ENCODE measurements around the gene SRCAP. TPM values are rescaled to one million over a fixed set of nuclear protein-coding genes. Genes with fewer than 3 reads are reported as not detected.
A peak's percentile ranks its signal among the peaks of the same experiment; 100 is the strongest.

The SRCAP gene
- total RNA-seq, 6 experiments from 2014 or later: 43.4 to 48.1 (median 45.9) TPM

GRCh38 chr16:30703971-30704370 is 5.0 kb downstream of the SRCAP start:
- no peak overlapping the region for H3K27ac Mint-ChIP-seq
- TF ChIP-seq, protein P1, sequence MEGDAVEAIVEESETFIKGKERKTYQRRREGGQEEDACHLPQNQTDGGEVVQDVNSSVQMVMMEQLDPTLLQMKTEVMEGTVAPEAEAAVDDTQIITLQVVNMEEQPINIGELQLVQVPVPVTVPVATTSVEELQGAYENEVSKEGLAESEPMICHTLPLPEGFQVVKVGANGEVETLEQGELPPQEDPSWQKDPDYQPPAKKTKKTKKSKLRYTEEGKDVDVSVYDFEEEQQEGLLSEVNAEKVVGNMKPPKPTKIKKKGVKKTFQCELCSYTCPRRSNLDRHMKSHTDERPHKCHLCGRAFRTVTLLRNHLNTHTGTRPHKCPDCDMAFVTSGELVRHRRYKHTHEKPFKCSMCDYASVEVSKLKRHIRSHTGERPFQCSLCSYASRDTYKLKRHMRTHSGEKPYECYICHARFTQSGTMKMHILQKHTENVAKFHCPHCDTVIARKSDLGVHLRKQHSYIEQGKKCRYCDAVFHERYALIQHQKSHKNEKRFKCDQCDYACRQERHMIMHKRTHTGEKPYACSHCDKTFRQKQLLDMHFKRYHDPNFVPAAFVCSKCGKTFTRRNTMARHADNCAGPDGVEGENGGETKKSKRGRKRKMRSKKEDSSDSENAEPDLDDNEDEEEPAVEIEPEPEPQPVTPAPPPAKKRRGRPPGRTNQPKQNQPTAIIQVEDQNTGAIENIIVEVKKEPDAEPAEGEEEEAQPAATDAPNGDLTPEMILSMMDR (IDR thresholded peaks at IDR 0.05): no peak
- H3K4me1 Mint-ChIP-seq (ENCODE audit: low read depth): peaks cover 18% of the 10 kb centered on the region
- peaks cover 29% of the 10 kb centered on the region for H3K36me3 Mint-ChIP-seq (ENCODE audit: low read depth)
- no peak for DNase-seq
- H3K27me3 Mint-ChIP-seq (ENCODE audit: insufficient read depth): no peaks in the 10 kb centered on the region; the same call in 1 of the 2 replicates
- no peaks in the 10 kb centered on the region for H3K9me3 Mint-ChIP-seq
- no peak overlapping the region for H3K4me3 Mint-ChIP-seq

DNA sequence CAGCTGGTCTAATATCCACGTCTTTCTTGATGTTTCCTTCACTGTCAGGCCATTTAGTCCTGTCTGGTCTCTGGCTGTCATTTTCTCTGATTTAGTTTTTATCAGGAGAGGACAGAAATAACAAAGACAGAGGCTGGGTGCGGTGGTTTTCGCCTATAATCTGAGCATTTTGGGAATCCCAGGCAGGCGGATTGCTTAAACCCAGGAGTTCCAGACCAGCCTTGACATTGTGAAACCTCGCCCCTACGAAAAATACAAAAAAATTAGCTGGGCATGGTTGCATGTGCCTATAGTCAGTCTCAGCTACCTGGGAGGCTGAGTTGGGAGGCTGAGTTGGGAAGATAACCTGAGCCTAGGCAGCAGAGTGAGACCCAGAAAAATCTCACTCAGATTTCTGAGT is 7.1 kb downstream of the SRCAP start:
- H3K27me3 Mint-ChIP-seq (ENCODE audit: insufficient read depth): no peaks in the 10 kb centered on the region; the same call in 1 of the 2 replicates
- no peak overlapping the region for H3K27ac Mint-ChIP-seq
- peaks cover 14% of the 10 kb centered on the region for H3K4me1 Mint-ChIP-seq (ENCODE audit: low read depth)
- H3K36me3 Mint-ChIP-seq (ENCODE audit: low read depth): peaks cover 32% of the 10 kb centered on the region
- H3K9me3 Mint-ChIP-seq: no peaks in the 10 kb centered on the region
- H3K4me3 Mint-ChIP-seq: no peak overlapping the region
- TF ChIP-seq, protein P1 (IDR thresholded peaks at IDR 0.05): no peak
- no peak for DNase-seq

GRCh38 chr16:30710971-30711370 is 12.0 kb downstream of the SRCAP start:
- peak; percentile 19 for DNase-seq
- H3K27ac Mint-ChIP-seq: peak overlapping the region; percentile 62
- H3K36me3 Mint-ChIP-seq (ENCODE audit: low read depth): peaks cover 73% of the 10 kb centered on the region
- H3K27me3 Mint-ChIP-seq (ENCODE audit: insufficient read depth): peaks cover 2% of the 10 kb centered on the region
- no peaks in the 10 kb centered on the region for H3K9me3 Mint-ChIP-seq
- TF ChIP-seq, protein P1 (IDR thresholded peaks at IDR 0.05): no peak
- no peak overlapping the region for H3K4me3 Mint-ChIP-seq
- peaks cover 42% of the 10 kb centered on the region for H3K4me1 Mint-ChIP-seq (ENCODE audit: low read depth)

GRCh38 chr16:30711712-30712111 is 12.7 kb downstream of the SRCAP start:
- DNase-seq: no peak
- H3K4me1 Mint-ChIP-seq (ENCODE audit: low read depth): peaks cover 49% of the 10 kb centered on the region
- H3K4me3 Mint-ChIP-seq: no peak overlapping the region

DNA sequence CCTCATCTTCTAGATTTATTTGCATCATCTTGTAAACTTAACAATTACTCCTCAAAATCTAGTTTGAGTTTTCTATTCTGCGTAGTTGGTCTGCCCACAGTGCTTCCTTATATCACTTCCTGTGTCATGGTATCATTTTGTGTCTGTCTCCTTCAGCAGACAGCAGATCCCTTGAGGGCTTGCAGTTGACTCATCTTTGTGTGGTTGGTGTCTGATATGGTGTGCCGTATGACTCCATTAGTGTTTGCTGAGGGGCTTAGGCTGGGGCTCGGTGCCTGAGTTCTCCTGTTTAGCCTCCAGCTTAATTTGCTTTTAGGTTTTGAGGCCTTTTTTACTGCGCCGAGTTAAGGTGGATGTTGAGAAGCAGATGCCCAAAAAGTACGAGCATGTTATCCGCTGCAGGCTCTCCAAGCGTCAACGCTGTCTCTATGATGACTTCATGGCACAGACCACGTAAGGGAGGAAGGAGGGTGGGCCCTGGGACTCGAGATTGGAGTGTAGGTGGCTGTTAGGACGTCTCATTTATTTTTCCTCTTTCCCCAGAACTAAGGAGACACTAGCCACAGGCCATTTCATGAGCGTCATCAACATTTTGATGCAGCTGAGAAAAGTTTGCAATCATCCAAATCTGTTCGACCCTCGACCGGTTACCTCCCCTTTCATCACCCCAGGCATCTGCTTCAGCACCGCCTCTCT is 16.9 kb downstream of the SRCAP start:
- Mint-ChIP-seq H3K4me1 (ENCODE audit: low read depth) (peaks cover 40% of the 10 kb centered on the region), H3K4me3 (peak overlapping the region; percentile 46), H3K36me3 (ENCODE audit: low read depth) (peaks cover 66% of the 10 kb centered on the region), H3K27me3 (ENCODE audit: insufficient read depth) (peaks cover 5% of the 10 kb centered on the region), H3K9me3 (no peaks in the 10 kb centered on the region), H3K27ac (peak overlapping the region; percentile 88)
- DNase-seq: peak; percentile 40
- TF ChIP-seq, protein P1 (IDR thresholded peaks at IDR 0.05): no peak

More at GRCh38 chr16:30711712-30712111, 12.7 kb downstream of the SRCAP start:
- peaks cover 79% of the 10 kb centered on the region for H3K36me3 Mint-ChIP-seq (ENCODE audit: low read depth)
- TF ChIP-seq, protein P1 (IDR thresholded peaks at IDR 0.05): no peak
- H3K27ac Mint-ChIP-seq: peak overlapping the region; percentile 24; the same call in 1 of the 2 replicates
- peaks cover 5% of the 10 kb centered on the region for H3K27me3 Mint-ChIP-seq (ENCODE audit: insufficient read depth)
- no peaks in the 10 kb centered on the region for H3K9me3 Mint-ChIP-seq
